H1 (cell line): ENCODE results near the gene BCAS3. TPM values are rescaled to one million over a fixed set of nuclear protein-coding genes. Genes with fewer than 3 reads are reported as not detected.

ENCODE experiments used
- CTCF ChIA-PET: fragments of 300-600 bp; sonication (Branson Sonifier 250); formaldehyde crosslinking; loops from one replicate; lab custom pipeline; 2021; ENCODE audit not compliant: partially characterized antibody; lab: Charles Lee
- POLR2A ChIA-PET: fragments of 300-600 bp; sonication (Branson Sonifier 250); formaldehyde crosslinking; loops from one replicate; lab custom pipeline; 2021; ENCODE audit warnings: inconsistent platforms; ENCODE audit not compliant: partially characterized antibody; lab: Charles Lee
- DNase-seq, 2 experiments: peaks; one replicate each; pipeline versions ENCODE4 v3.0.0 to v3.0.0-alpha.2; 2010 to 2022; ENCODE audit warnings: low spot score in 2 of 2, low read depth in 1 of 2, mixed read lengths in 1 of 2
- FAIRE-seq: peaks from 2 replicates; lab custom pipeline; 2011; peaks lifted over from hg19 to GRCh38; lab: Jason Lieb, UNC
- H2AFZ ChIP-seq: 2 replicates; pipeline ENCODE4 v1.8.1; 2012; ENCODE audit warnings: low read length, inconsistent platforms
- H2AK5ac ChIP-seq: 2 replicates; pipeline ENCODE4 v1.6.1; 2013; ENCODE audit warnings: low read depth, low read length
- H2BK120ac ChIP-seq: replicated peaks from 2 replicates; pipeline ENCODE3; 2013; ENCODE audit warnings: low read depth, low read length, inconsistent platforms
- H2BK12ac ChIP-seq: 2 replicates; pipeline ENCODE4 v1.6.1; 2013; ENCODE audit warnings: low read depth, low read length
- H2BK15ac ChIP-seq: 2 replicates; pipeline ENCODE4 v1.6.1; 2013; ENCODE audit warnings: low read length
- H2BK20ac ChIP-seq: 2 replicates; pipeline ENCODE4 v1.6.1; 2013; ENCODE audit warnings: low read length
- H2BK5ac ChIP-seq: 2 replicates; pipeline ENCODE4 v1.6.1; 2013; ENCODE audit warnings: low read depth, low read length
- H3K14ac ChIP-seq: 2 replicates; pipeline ENCODE4 v1.6.1; 2013; ENCODE audit warnings: inconsistent platforms; ENCODE audit not compliant: insufficient read length
- H3K18ac ChIP-seq: 2 replicates; pipeline ENCODE4 v1.6.1; 2013; ENCODE audit warnings: low read length; ENCODE audit errors: extremely low read depth
- H3K23ac ChIP-seq: 2 replicates; pipeline ENCODE4 v1.6.1; 2013; ENCODE audit warnings: inconsistent platforms; ENCODE audit not compliant: insufficient read length
- H3K23me2 ChIP-seq: 2 replicates; pipeline ENCODE4 v1.6.1; 2013; ENCODE audit warnings: low read depth, low read length
- H3K27ac ChIP-seq: 2 replicates; pipeline ENCODE4 v1.6.1; 2011; ENCODE audit warnings: low read depth, low read length, inconsistent platforms
- H3K27me3 ChIP-seq, 4 experiments: replicated peaks in 1 of 4; 1 replicate in 1 of 4; 2 replicates in 3 of 4; pipeline versions ENCODE4 v1.6.1 to v1.8.1; 2011 to 2013; ENCODE audit warnings: low read length in 3 of 4, mild to moderate bottlenecking in 3 of 4, inconsistent platforms in 2 of 4, mixed read lengths in 2 of 4, moderate library complexity in 1 of 4; ENCODE audit not compliant: control insufficient read depth in 3 of 4, insufficient read depth in 3 of 4; ENCODE audit errors: extremely low read depth in 1 of 4
- H3K36me3 ChIP-seq, 4 experiments: 2 replicates each; pipeline versions ENCODE4 v1.6.1 to v1.8.1; 2011 to 2013; ENCODE audit warnings: mild to moderate bottlenecking in 4 of 4, low read length in 3 of 4, moderate library complexity in 2 of 4, control low read depth in 1 of 4, inconsistent platforms in 1 of 4; ENCODE audit not compliant: insufficient read depth in 4 of 4, control insufficient read depth in 2 of 4
- H3K4ac ChIP-seq: replicated peaks from 2 replicates; pipeline ENCODE3; 2013; ENCODE audit warnings: low read length, low read depth, mixed read lengths, inconsistent platforms; ENCODE audit not compliant: insufficient read length
- H3K4me1 ChIP-seq, 4 experiments: replicated peaks in 1 of 4; 1 replicate in 1 of 4; 2 replicates in 3 of 4; pipeline versions ENCODE4 v1.6.1 to v1.8.1; 2011 to 2013; ENCODE audit warnings: low read length in 3 of 4, inconsistent platforms in 2 of 4, mixed read lengths in 1 of 4; ENCODE audit not compliant: insufficient read depth in 4 of 4, control insufficient read depth in 3 of 4
- H3K4me2 ChIP-seq, 2 experiments: 2 replicates each; pipeline versions ENCODE4 v1.6.1 to v1.8.1; 2011 to 2013; ENCODE audit warnings: low read depth in 2 of 2, low read length in 2 of 2, control low read depth in 1 of 2, inconsistent platforms in 1 of 2, mild to moderate bottlenecking in 1 of 2; ENCODE audit not compliant: insufficient read depth in 1 of 2
- H3K4me3 ChIP-seq, 4 experiments: fragments of 200-600, 300-600 bp in 1 of 4; sonication (generic), shearing (Covaris generic), sonication (Bioruptor Twin) in 1 of 4; 2 replicates each; pipeline versions ENCODE4 v1.5.1 to v1.8.1; 2011 to 2016; ENCODE audit warnings: low read length in 4 of 4, low read depth in 3 of 4, control low read depth in 2 of 4, inconsistent platforms in 2 of 4, mild to moderate bottlenecking in 2 of 4, mixed read lengths in 1 of 4, moderate library complexity in 1 of 4; ENCODE audit not compliant: insufficient read depth in 2 of 4; ENCODE audit errors: extremely low read depth in 1 of 4
- H3K56ac ChIP-seq: replicated peaks from 2 replicates; pipeline ENCODE3; 2013; ENCODE audit warnings: low read depth, mild to moderate bottlenecking, mixed read lengths, low read length, inconsistent platforms; ENCODE audit not compliant: insufficient read length
- H3K79me1 ChIP-seq: 2 replicates; pipeline ENCODE4 v1.6.1; 2013; ENCODE audit warnings: low read depth, low read length, control low read depth
- H3K79me2 ChIP-seq, 2 experiments: 2 replicates each; pipeline versions ENCODE4 v1.6.1 to v1.8.1; 2012 to 2013; ENCODE audit warnings: low read length in 2 of 2, mild to moderate bottlenecking in 2 of 2, inconsistent platforms in 1 of 2; ENCODE audit not compliant: insufficient read depth in 2 of 2, control insufficient read depth in 1 of 2
- H3K9ac ChIP-seq, 4 experiments: replicated peaks in 1 of 4; 1 replicate in 1 of 4; 2 replicates in 3 of 4; pipeline versions ENCODE4 v1.6.1 to v1.8.1; 2011 to 2013; ENCODE audit warnings: low read depth in 3 of 4, low read length in 3 of 4, control low read depth in 2 of 4, mild to moderate bottlenecking in 2 of 4, moderate library complexity in 2 of 4, inconsistent platforms in 1 of 4; ENCODE audit errors: extremely low read depth in 1 of 4
- H3K9me3 ChIP-seq, 2 experiments: 2 replicates each; pipeline versions ENCODE4 v1.6.1 to v1.8.1; 2012 to 2013; ENCODE audit warnings: mild to moderate bottlenecking in 2 of 2, moderate library complexity in 2 of 2, control low read depth in 1 of 2, inconsistent platforms in 1 of 2, low read depth in 1 of 2, low read length in 1 of 2, mixed read lengths in 1 of 2; ENCODE audit not compliant: insufficient read depth in 2 of 2
- H4K20me1 ChIP-seq, 2 experiments: replicated peaks in 1 of 2; 2 replicates each; pipeline versions ENCODE3 to v1.8.1; 2011 to 2013; ENCODE audit warnings: inconsistent platforms in 2 of 2, low read length in 2 of 2, mild to moderate bottlenecking in 1 of 2; ENCODE audit not compliant: insufficient read depth in 2 of 2, control insufficient read depth in 1 of 2
- H4K5ac ChIP-seq: 2 replicates; pipeline ENCODE4 v1.6.1; 2013; ENCODE audit warnings: low read length, low read depth, mixed read lengths, inconsistent platforms; ENCODE audit not compliant: insufficient read length
- H4K8ac ChIP-seq: 2 replicates; pipeline ENCODE4 v1.8.0; 2013; ENCODE audit warnings: mild to moderate bottlenecking, moderate library complexity, low read length, inconsistent platforms; ENCODE audit not compliant: insufficient read depth; ENCODE audit errors: extremely low read depth
- H4K91ac ChIP-seq: replicated peaks from 2 replicates; pipeline ENCODE3; 2013; ENCODE audit warnings: low read length, mixed read lengths, inconsistent platforms; ENCODE audit not compliant: insufficient read length
- BCL11A ChIP-seq, 2 experiments: IDR thresholded peaks; one replicate each; pipeline ENCODE4 v1.6.1; 2011; ENCODE audit warnings: low read depth in 2 of 2, low read length in 2 of 2, mild to moderate bottlenecking in 2 of 2
- CBX5 ChIP-seq: fragments of 300-800, 300-1000 bp; sonication (generic); IDR thresholded peaks from 2 replicates; pipeline ENCODE4 v1.7.1; 2016; ENCODE audit warnings: antibody characterized with exemption, low read length, low read depth
- EP300 ChIP-seq, 2 experiments: IDR thresholded peaks; 1 replicate in 1 of 2; 2 replicates in 1 of 2; pipeline ENCODE4 v1.6.1; 2011 to 2012; ENCODE audit warnings: low read depth in 2 of 2, low read length in 2 of 2, mild to moderate bottlenecking in 2 of 2, borderline replicate concordance in 1 of 2, inconsistent platforms in 1 of 2, moderate library complexity in 1 of 2
- KDM1A ChIP-seq: fragments of 200-600, 300-600 bp; sonication (generic); IDR thresholded peaks from 2 replicates; pipeline ENCODE4 v1.7.1; 2016; ENCODE audit warnings: mild to moderate bottlenecking, low read length, borderline replicate concordance
- RFX5 ChIP-seq: IDR thresholded peaks from 2 replicates; pipeline ENCODE4 v1.6.1; 2011; ENCODE audit warnings: low read depth, low read length, improper control_type of control experiment, borderline replicate concordance
- SIN3A ChIP-seq, 2 experiments: IDR thresholded peaks in 1 of 2; conservative IDR thresholded peaks in 1 of 2; 2 replicates each; pipeline ENCODE4 v1.6.1; 2011 to 2012; ENCODE audit warnings: low read length in 2 of 2, improper control_type of control experiment in 1 of 2, low read depth in 1 of 2, mild to moderate bottlenecking in 1 of 2
- SIX5 ChIP-seq: IDR thresholded peaks from 2 replicates; pipeline ENCODE4 v1.6.1; 2011; ENCODE audit warnings: mild to moderate bottlenecking, low read depth, low read length
- SP1 ChIP-seq: IDR thresholded peaks from 2 replicates; pipeline ENCODE4 v1.6.1; 2011; ENCODE audit warnings: low read depth, low read length
- SP2 ChIP-seq: IDR thresholded peaks from 2 replicates; pipeline ENCODE4 v1.6.1; 2012; ENCODE audit warnings: mild to moderate bottlenecking, low read length, inconsistent platforms
- TAF1 ChIP-seq: IDR thresholded peaks from 2 replicates; pipeline ENCODE4 v1.6.1; 2011; ENCODE audit warnings: mild to moderate bottlenecking, low read depth, low read length
- TCF12 ChIP-seq: IDR thresholded peaks from 2 replicates; pipeline ENCODE4 v1.6.1; 2011; ENCODE audit warnings: low read depth, mild to moderate bottlenecking, low read length
- WGBS, 2 experiments: shearing (Covaris generic) in 1 of 2; methylation state at CpG; one replicate each; pipeline versions ENCODE4 v1.1.6 to v1.1.7; 2013 to 2015; ENCODE audit warnings: low lambda C conversion rate in 2 of 2, mixed read lengths in 2 of 2, inconsistent platforms in 1 of 2, low coverage in 1 of 2, missing lambda C conversion rate in 1 of 2; ENCODE audit not compliant: insufficient replicate concordance in 2 of 2, insufficient coverage in 1 of 2, insufficient read length in 1 of 2; ENCODE audit errors: extremely low coverage in 1 of 2, missing lambda C conversion rate in 1 of 2; 5-methylcytosine and 5-hydroxymethylcytosine counted together
- polyA plus RNA-seq, 7 experiments: library from polyadenylated mRNA; depleted of rRNA in 3 of 7; stranded (reverse) in 5 of 7; unstranded in 2 of 7; fragments of >200 nt in 5 of 7; fragments of 200-250 nt in 2 of 7; gene quantifications; 1 replicate in 5 of 7; 2 replicates in 1 of 7; 4 replicates in 1 of 7; pipeline versions ENCODE4 v1.2.1 to v1.2.3, GENCODE V29; 2011 to 2013; ENCODE audit warnings: missing spikeins in 2 of 7, mixed read lengths in 2 of 7
- total RNA-seq: library from RNA; stranded (reverse); fragmentation: NEBNext Ultra II Directional; extraction: Animal tissue kit (Norgen Biotek cat#: 25700); gene quantifications from 2 replicates; pipeline ENCODE4 v1.2.1, GENCODE V29; 2021
- TF ChIP-seq, protein P1 (sequence below): IDR thresholded peaks from 2 replicates; pipeline ENCODE4 v1.6.1; 2011; ENCODE audit warnings: low read length, improper control_type of control experiment
- TF ChIP-seq, protein P2 (sequence below): IDR thresholded peaks from 2 replicates; pipeline ENCODE4 v1.6.1; 2012; ENCODE audit warnings: inconsistent platforms

Gene BCAS3
- total and polyA plus RNA-seq, 2 of the 8 experiments (the other 6 are each of a cell fraction or from before 2014, with no cell fraction given) = 9.9 to 13.3 TPM

DNA sequence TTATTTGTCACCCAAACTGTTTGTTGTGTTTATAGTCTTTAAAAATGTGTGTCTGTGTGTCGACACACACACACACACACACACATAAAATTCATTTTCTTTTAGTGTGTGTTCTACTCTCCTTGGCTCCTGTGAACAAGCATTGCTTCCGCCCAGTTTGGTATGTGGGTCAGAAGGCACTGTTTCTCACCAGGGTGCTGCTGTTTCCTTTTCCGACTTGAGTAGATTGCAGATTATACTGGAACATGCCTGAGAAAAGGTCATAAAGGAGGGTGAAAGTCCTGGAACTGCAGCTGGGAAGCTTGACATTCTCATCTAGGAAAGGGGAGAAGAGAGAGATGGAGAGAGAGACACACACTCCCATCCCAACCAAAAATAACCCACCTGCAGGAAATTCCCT is 330.3 kb downstream of the BCAS3 start:
- ChIA-PET POLR2A (no interaction called here), CTCF (no interaction called here)
- no peak overlapping the region for H2AFZ ChIP-seq
- H2BK5ac ChIP-seq = no peak overlapping the region
- no peak overlapping the region for H3K18ac ChIP-seq
- no peaks in the 10 kb centered on the region for H3K9me3 ChIP-seq
- H2BK12ac ChIP-seq = no peak overlapping the region
- H2BK20ac ChIP-seq = no peak overlapping the region
- no peak overlapping the region for H3K4me2 ChIP-seq
- WGBS, 2 experiments = 74% methylated on average over 3 of the region's 3 CpGs; no CpG with 5 or more reads in 1 of the 2 experiments
- H4K91ac ChIP-seq = no peak overlapping the region
- no peak overlapping the region for H3K4ac ChIP-seq
- no peak overlapping the region for H3K9ac ChIP-seq
- no peaks in the 10 kb centered on the region for H3K79me2 ChIP-seq
- no peak overlapping the region for H4K8ac ChIP-seq
- no peaks in the 10 kb centered on the region for H3K27me3 ChIP-seq
- no peak overlapping the region for H3K4me3 ChIP-seq
- H3K27ac ChIP-seq = no peak overlapping the region
- H2AK5ac ChIP-seq = no peak overlapping the region
- H3K23me2 ChIP-seq = no peaks in the 10 kb centered on the region
- peaks cover 0 to 3% (median under 1%) of the 10 kb centered on the region in 4 experiments; a peak in 1 of 7 replicates for H3K4me1 ChIP-seq
- H2BK120ac ChIP-seq = no peak overlapping the region
- H3K36me3 ChIP-seq = no peaks in the 10 kb centered on the region
- FAIRE-seq (no peak), DNase-seq (no peak)
- no peak overlapping the region for H3K14ac ChIP-seq
- no peak overlapping the region for H3K56ac ChIP-seq
- H3K23ac ChIP-seq = no peak overlapping the region
- no peaks in the 10 kb centered on the region for H4K20me1 ChIP-seq
- H2BK15ac ChIP-seq = no peak overlapping the region
- no peaks in the 10 kb centered on the region for H3K79me1 ChIP-seq
- H4K5ac ChIP-seq = no peak overlapping the region
- TF ChIP-seq TCF12 (no peak), SP1 (no peak), BCL11A (IDR thresholded peaks at IDR 0.05; ENCODE audit: low read depth in 2 of 2, low read length in 2 of 2) (no peak), EP300 (IDR thresholded peaks at IDR 0.05; ENCODE audit: borderline replicate concordance in 1 of 2, low read depth in 2 of 2, low read length in 2 of 2) (no peak), SIN3A (conservative IDR thresholded peaks at IDR 0.05 in 1 of 2, IDR thresholded peaks at IDR 0.05 in 1 of 2; ENCODE audit: low read depth in 1 of 2, low read length in 2 of 2) (no peak), CBX5 (no peak), RFX5 (no peak), SP2 (no peak), SIX5 (no peak), KDM1A (no peak), TAF1 (no peak)
- TF ChIP-seq, protein P1, sequence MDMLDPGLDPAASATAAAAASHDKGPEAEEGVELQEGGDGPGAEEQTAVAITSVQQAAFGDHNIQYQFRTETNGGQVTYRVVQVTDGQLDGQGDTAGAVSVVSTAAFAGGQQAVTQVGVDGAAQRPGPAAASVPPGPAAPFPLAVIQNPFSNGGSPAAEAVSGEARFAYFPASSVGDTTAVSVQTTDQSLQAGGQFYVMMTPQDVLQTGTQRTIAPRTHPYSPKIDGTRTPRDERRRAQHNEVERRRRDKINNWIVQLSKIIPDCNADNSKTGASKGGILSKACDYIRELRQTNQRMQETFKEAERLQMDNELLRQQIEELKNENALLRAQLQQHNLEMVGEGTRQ = no peak
- TF ChIP-seq, protein P2, sequence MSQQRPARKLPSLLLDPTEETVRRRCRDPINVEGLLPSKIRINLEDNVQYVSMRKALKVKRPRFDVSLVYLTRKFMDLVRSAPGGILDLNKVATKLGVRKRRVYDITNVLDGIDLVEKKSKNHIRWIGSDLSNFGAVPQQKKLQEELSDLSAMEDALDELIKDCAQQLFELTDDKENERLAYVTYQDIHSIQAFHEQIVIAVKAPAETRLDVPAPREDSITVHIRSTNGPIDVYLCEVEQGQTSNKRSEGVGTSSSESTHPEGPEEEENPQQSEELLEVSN = no peak
